H9 (cell line): Measurements from ENCODE around the gene CCR9. TPM values are rescaled to one million over a fixed set of nuclear protein-coding genes. Genes with fewer than 3 reads are reported as not detected.
A peak's percentile ranks its signal among the peaks of the same experiment; 100 is the strongest.

Experiments
- DNase-seq: peaks from one replicate; pipeline ENCODE4 v3.0.0-alpha.2; 2017
- H2AFZ ChIP-seq: one replicate; pipeline ENCODE4 v1.6.1; 2013; ENCODE audit warnings: mild to moderate bottlenecking, low read length, control low read depth, moderate library complexity
- H2AK5ac ChIP-seq: 2 replicates; pipeline ENCODE4 v1.6.1; 2013; ENCODE audit warnings: low read length, control low read depth, mixed read lengths; ENCODE audit not compliant: insufficient read length
- H2BK120ac ChIP-seq: one replicate; pipeline ENCODE4 v1.6.1; 2013; ENCODE audit warnings: low read depth, mild to moderate bottlenecking, low read length, control low read depth, inconsistent platforms; ENCODE audit not compliant: poor library complexity, severe bottlenecking
- H2BK12ac ChIP-seq: 2 replicates; pipeline ENCODE4 v1.6.1; 2013; ENCODE audit warnings: low read length, control low read depth, mixed read lengths, low read depth; ENCODE audit not compliant: insufficient read length
- H2BK15ac ChIP-seq: 2 replicates; pipeline ENCODE4 v1.6.1; 2013; ENCODE audit warnings: low read depth, low read length, control low read depth
- H2BK20ac ChIP-seq: one replicate; pipeline ENCODE4 v1.6.1; 2013; ENCODE audit warnings: low read depth, mild to moderate bottlenecking, low read length, control low read depth, inconsistent platforms; ENCODE audit not compliant: poor library complexity, severe bottlenecking
- H2BK5ac ChIP-seq: 2 replicates; pipeline ENCODE4 v1.6.1; 2013; ENCODE audit warnings: low read length, control low read depth, mixed read lengths; ENCODE audit not compliant: insufficient read length
- H3K14ac ChIP-seq: 2 replicates; pipeline ENCODE4 v1.6.1; 2013; ENCODE audit warnings: low read length, control low read depth; ENCODE audit not compliant: insufficient read depth
- H3K18ac ChIP-seq: 2 replicates; pipeline ENCODE4 v1.6.1; 2013; ENCODE audit warnings: low read depth, mild to moderate bottlenecking, mixed read lengths, low read length, control low read depth; ENCODE audit not compliant: insufficient read length
- H3K23ac ChIP-seq: 2 replicates; pipeline ENCODE4 v1.6.1; 2013; ENCODE audit warnings: low read length, control low read depth, mixed read lengths, low read depth; ENCODE audit not compliant: insufficient read length
- H3K23me2 ChIP-seq: 2 replicates; pipeline ENCODE4 v1.6.1; 2013; ENCODE audit warnings: low read depth, mild to moderate bottlenecking, mixed read lengths, low read length, control low read depth; ENCODE audit not compliant: insufficient read length, poor library complexity, severe bottlenecking
- H3K27ac ChIP-seq: 2 replicates; pipeline ENCODE4 v1.5.1; 2013; ENCODE audit warnings: low read length, control low read depth, mixed read lengths, low read depth; ENCODE audit not compliant: insufficient read length
- H3K27me3 ChIP-seq: 2 replicates; pipeline ENCODE4 v1.6.1; 2013; ENCODE audit warnings: low read length, control low read depth, inconsistent platforms; ENCODE audit not compliant: insufficient read depth
- H3K4ac ChIP-seq: 2 replicates; pipeline ENCODE4 v1.6.1; 2013; ENCODE audit warnings: low read depth, mild to moderate bottlenecking, control low read depth, inconsistent platforms, low read length, moderate library complexity
- H3K4me1 ChIP-seq: 2 replicates; pipeline ENCODE4 v1.6.1; 2013; ENCODE audit warnings: low read length, control low read depth, inconsistent platforms; ENCODE audit not compliant: insufficient read depth
- H3K4me2 ChIP-seq: 2 replicates; pipeline ENCODE4 v1.6.1; 2013; ENCODE audit warnings: low read length, control low read depth, mixed read lengths; ENCODE audit not compliant: insufficient read length, insufficient read depth
- H3K56ac ChIP-seq: 2 replicates; pipeline ENCODE4 v1.6.1; 2013; ENCODE audit warnings: low read depth, mild to moderate bottlenecking, mixed read lengths, low read length, control low read depth; ENCODE audit not compliant: insufficient read length
- H3K79me1 ChIP-seq: 2 replicates; pipeline ENCODE4 v1.6.1; 2013; ENCODE audit warnings: low read depth, mild to moderate bottlenecking, moderate library complexity, low read length, control low read depth, inconsistent platforms; ENCODE audit not compliant: insufficient read depth, poor library complexity, severe bottlenecking
- H3K79me2 ChIP-seq: 2 replicates; pipeline ENCODE4 v1.6.1; 2013; ENCODE audit warnings: low read length, control low read depth, inconsistent platforms; ENCODE audit not compliant: insufficient read depth
- H3K9ac ChIP-seq: 2 replicates; pipeline ENCODE4 v1.6.1; 2013; ENCODE audit warnings: low read length, control low read depth, mixed read lengths; ENCODE audit not compliant: insufficient read length; ENCODE audit errors: extremely low read depth
- H3K9me3 ChIP-seq: one replicate; pipeline ENCODE4 v1.6.1; 2013; ENCODE audit warnings: low read depth, low read length, inconsistent platforms; ENCODE audit not compliant: control insufficient read depth
- H3T11ph ChIP-seq: one replicate; pipeline ENCODE4 v1.6.1; 2013; ENCODE audit warnings: mild to moderate bottlenecking, low read length, control low read depth, inconsistent platforms
- H4K20me1 ChIP-seq: one replicate; pipeline ENCODE4 v1.6.1; 2013; ENCODE audit not compliant: control insufficient read depth, insufficient read length, insufficient read depth
- H4K5ac ChIP-seq: 2 replicates; pipeline ENCODE4 v1.6.1; 2013; ENCODE audit warnings: low read depth, mild to moderate bottlenecking, mixed read lengths, low read length, control low read depth; ENCODE audit not compliant: insufficient read length
- H4K8ac ChIP-seq: replicated peaks from 2 replicates; pipeline ENCODE4 v1.6.1; 2013; ENCODE audit warnings: low read length, control low read depth, mixed read lengths, low read depth; ENCODE audit not compliant: insufficient read length
- H4K91ac ChIP-seq: 2 replicates; pipeline ENCODE4 v1.6.1; 2013; ENCODE audit warnings: low read depth, mild to moderate bottlenecking, moderate library complexity, mixed read lengths, low read length, control low read depth; ENCODE audit not compliant: insufficient read length
- H3K27ac Mint-ChIP-seq, 3 experiments: 2 replicates in 2 of 3; 3 replicates in 1 of 3; pipeline ENCODE4 v1.8.0; 2020 to 2021; ENCODE audit warnings: mixed read lengths in 3 of 3, mild to moderate bottlenecking in 1 of 3, moderate library complexity in 1 of 3
- H3K27me3 Mint-ChIP-seq: 2 replicates; pipeline ENCODE4 v1.8.0; 2021; ENCODE audit warnings: low read depth, mild to moderate bottlenecking, moderate library complexity, mixed read lengths
- H3K36me3 Mint-ChIP-seq, 3 experiments: 2 replicates in 2 of 3; 3 replicates in 1 of 3; pipeline ENCODE4 v1.8.0; 2020 to 2021; ENCODE audit warnings: low read depth in 3 of 3, mixed read lengths in 3 of 3; ENCODE audit not compliant: insufficient read depth in 1 of 3
- H3K4me1 Mint-ChIP-seq, 2 experiments: 2 replicates each; pipeline ENCODE4 v1.8.0; 2020; ENCODE audit warnings: mixed read lengths in 2 of 2
- H3K4me3 Mint-ChIP-seq, 2 experiments: 2 replicates in 1 of 2; 3 replicates in 1 of 2; pipeline ENCODE4 v1.8.0; 2020 to 2021; ENCODE audit warnings: mild to moderate bottlenecking in 2 of 2, mixed read lengths in 2 of 2, moderate library complexity in 1 of 2
- H3K9me3 Mint-ChIP-seq, 2 experiments: 2 replicates in 1 of 2; 3 replicates in 1 of 2; pipeline ENCODE4 v1.8.0; 2020; ENCODE audit warnings: mild to moderate bottlenecking in 2 of 2, mixed read lengths in 2 of 2, moderate library complexity in 1 of 2
- CTCF ChIP-seq: fragments of 200-600 bp; sonication (generic); conservative IDR thresholded peaks from 3 replicates; pipeline ENCODE4 v1.8.0; 2021; ENCODE audit warnings: antibody characterized with exemption, mild to moderate bottlenecking
- WGBS: extraction: QIAGEN DNeasy Blood & Tissue Kit; methylation state at CpG from one replicate; pipeline ENCODE4 v1.1.7; 2013; ENCODE audit warnings: missing lambda C conversion rate, low lambda C conversion rate, mixed read lengths; ENCODE audit not compliant: insufficient read length; ENCODE audit errors: extremely low coverage; 5-methylcytosine and 5-hydroxymethylcytosine counted together
- total RNA-seq: library from RNA; stranded (reverse); gene quantifications from 2 replicates; pipeline ENCODE4 v1.2.1, GENCODE V29; 2021

The CCR9 gene
- total RNA-seq, 1 experiment from 2014 or later = not detected

- no peak within 1 kb of the TSS for H3K56ac ChIP-seq
- peaks cover 3 to 5% of the 10 kb centered on the region in 2 experiments; a peak in 3 of 4 replicates for H3K4me1 Mint-ChIP-seq
- DNase-seq = peak; percentile 95
- H3K9ac ChIP-seq = peak within 1 kb of the TSS; percentile 44
- no peak within 1 kb of the TSS for H3K27ac ChIP-seq
- peak within 1 kb of the TSS; percentile 78 for H3K18ac ChIP-seq
- no peak for TF ChIP-seq CTCF
- no peaks in the 10 kb centered on the region for H4K20me1 ChIP-seq
- no peak within 1 kb of the TSS for H2BK120ac ChIP-seq
- no peak within 1 kb of the TSS for H2BK5ac ChIP-seq
- H3K27me3 Mint-ChIP-seq = peaks cover 42% of the 10 kb centered on the region
- no CpG with 5 or more reads among the region's 49 CpGs for WGBS
- H3K14ac ChIP-seq = peak within 1 kb of the TSS; percentile 59
- peak within 1 kb of the TSS; percentile 85 to 89 for H3K4me3 Mint-ChIP-seq
- H2AK5ac ChIP-seq = no peak within 1 kb of the TSS
- H3K4me2 ChIP-seq = peak within 1 kb of the TSS; percentile 90
- no peak within 1 kb of the TSS for H3T11ph ChIP-seq
- no peaks in the 10 kb centered on the region for H3K4me1 ChIP-seq
- H2AFZ ChIP-seq = no peak within 1 kb of the TSS
- H4K91ac ChIP-seq = no peak within 1 kb of the TSS
- H3K9me3 Mint-ChIP-seq = no peaks in the 10 kb centered on the region
- H2BK12ac ChIP-seq = no peak within 1 kb of the TSS
- no peaks in the 10 kb centered on the region for H3K9me3 ChIP-seq
- H2BK20ac ChIP-seq = no peak within 1 kb of the TSS
- H4K8ac ChIP-seq = no peak within 1 kb of the TSS
- no peaks in the 10 kb centered on the region for H3K79me1 ChIP-seq
- peak within 1 kb of the TSS in 2 of 3 experiments; percentile 76 to 93; a peak in 4 of 7 replicates for H3K27ac Mint-ChIP-seq
- no peak within 1 kb of the TSS; the same call in 1 of the 2 replicates for H2BK15ac ChIP-seq
- H3K23me2 ChIP-seq = peaks cover 11% of the 10 kb centered on the region
- H3K4ac ChIP-seq = no peak within 1 kb of the TSS
- H3K79me2 ChIP-seq = no peaks in the 10 kb centered on the region
- H4K5ac ChIP-seq = no peak within 1 kb of the TSS
- H3K27me3 ChIP-seq = peaks cover 6% of the 10 kb centered on the region; the same call in 1 of the 2 replicates
- H3K36me3 Mint-ChIP-seq = no peaks in the 10 kb centered on the region
- H3K23ac ChIP-seq = no peak within 1 kb of the TSS
These were observed 44.4 kb upstream of the CCR9 start, which contains the start of gene LZTFL1 for GRCh38 chr3:45841757-45842491. Gene LZTFL1, minus strand, starts transcription at chr3:45842119. Its CDS starts 128 bp downstream, at chr3:45841991.
